Right cardiac atrium (tissue), 5 donors: Measurements from ENCODE around the gene METTL3. TPM values are rescaled to one million over a fixed set of nuclear protein-coding genes. Genes with fewer than 3 reads are reported as not detected.

ENCODE experiments used
- ATAC-seq, 2 donors: fragments of 200-7000 bp; cut with Tn5 transposase; one replicate each; pipeline versions ENCODE4 v1.8.0 to v1.9.1; 2020; ENCODE audit warnings: moderate library complexity in 2 of 2, mild to moderate bottlenecking in 1 of 2
- DNase-seq, 3 donors: peaks; one replicate each; pipeline ENCODE4 v3.0.0-alpha.2; 2020
- H3K27ac ChIP-seq: one replicate; pipeline ENCODE4 v1.5.1; 2013; ENCODE audit warnings: mild to moderate bottlenecking, low read length, control low read depth, moderate library complexity
- H3K27me3 ChIP-seq: one replicate; pipeline ENCODE4 v1.6.1; 2013; ENCODE audit not compliant: control insufficient read depth, insufficient read depth
- H3K4me1 ChIP-seq: one replicate; pipeline ENCODE4 v1.6.1; 2013; ENCODE audit warnings: low read length; ENCODE audit not compliant: control insufficient read depth, insufficient read depth
- H3K4me3 ChIP-seq: one replicate; pipeline ENCODE4 v1.5.1; 2013; ENCODE audit warnings: low read length, control low read depth
- H3K9me3 ChIP-seq: one replicate; pipeline ENCODE4 v1.6.1; 2013; ENCODE audit warnings: low read length; ENCODE audit not compliant: control insufficient read depth
- WGBS: extraction: QIAGEN DNeasy Blood & Tissue Kit; methylation state at CpG from one replicate; pipeline ENCODE4 v1.1.7; 2013; 5-methylcytosine and 5-hydroxymethylcytosine counted together
- intact Hi-C, 4 donors: fragments of 100-400 bp; cut with DNase I; formaldehyde crosslinking; loops; one replicate each; pipeline versions ENCODE4 v1.11.0 to v1.14.0; 2022 to 2023
- polyA plus RNA-seq: library from polyadenylated mRNA; stranded (reverse); fragments of 200-250 nt; gene quantifications from one replicate; pipeline ENCODE4 v1.2.3, GENCODE V29; 2013
- total RNA-seq, 4 donors: library from RNA; stranded (reverse); fragmentation: NEBNext Ultra II Directional; extraction: Animal tissue kit (Norgen Biotek cat#: 25700); gene quantifications; one replicate each; pipeline ENCODE4 v1.2.1, GENCODE V29; 2021
- donor health status: healthy with polysubstance abuse.
- donor health status: DM: no; HTN: yes; CAD: no.
- donor health status: DM: no; HTN: no; CAD: no.
- donor health status: DM: no; HTN: yes; CAD: no; lungs with severe emphysema.
- donor health status: DM: yes; HTN: yes; CAD: no.

METTL3 gene
- total and polyA plus RNA-seq, 5 donors: 25.5 to 30.3 (median 27.9) TPM

DNA sequence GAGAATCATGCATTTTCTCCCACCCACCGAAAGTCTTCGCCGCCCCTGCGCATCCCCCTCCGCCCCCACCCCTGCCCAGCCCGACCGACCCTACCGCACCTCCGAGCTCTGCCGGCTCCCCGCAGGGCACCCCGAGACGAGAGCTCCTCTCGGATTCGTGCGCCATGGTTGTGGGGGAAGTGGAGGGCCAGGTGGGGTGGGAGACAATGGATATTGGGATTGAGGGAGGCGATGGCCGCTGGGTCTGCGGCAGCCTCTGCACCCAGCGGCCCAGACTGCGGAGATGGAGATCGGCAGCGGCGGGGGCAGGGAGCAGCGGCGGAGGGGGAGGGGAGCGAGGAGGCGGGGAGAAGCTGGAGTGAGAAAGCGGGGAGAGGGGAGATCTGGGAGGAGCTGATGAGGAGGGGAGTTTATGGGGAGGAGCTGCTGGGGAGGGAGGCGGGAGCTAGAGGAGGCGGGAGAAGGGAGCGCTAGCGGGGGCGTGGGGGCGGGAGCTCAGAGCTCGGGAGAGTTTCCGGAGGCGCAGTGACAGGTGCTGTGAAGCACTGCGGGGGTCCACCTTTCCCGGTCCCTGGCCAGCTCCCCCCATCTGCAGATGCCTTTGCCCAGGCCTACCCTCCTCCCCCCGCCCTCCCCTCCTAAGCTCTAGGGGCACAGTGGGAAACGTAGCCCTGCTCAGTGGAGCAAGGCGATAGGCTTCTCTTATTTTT lies 15.0 kb upstream of the METTL3 start, which contains the start of gene SALL2:
TSS of gene SALL2 (minus strand) at position 385 of the 710 bp plus-strand sequence. CDS start at position 166, 219 bp downstream.
- intact Hi-C loops: no loop called here
- no peaks in the 10 kb centered on the region for H3K9me3 ChIP-seq
- no peaks in the 10 kb centered on the region for H3K27me3 ChIP-seq
- peak; percentile 72 to 90 (median 88) for DNase-seq
- H3K4me3 ChIP-seq: peak within 1 kb of the TSS; percentile 98
- peaks cover 4% of the 10 kb centered on the region for H3K4me1 ChIP-seq
- ATAC-seq: peak; percentile 94
- under 1% methylated on average over 43 of the region's 43 CpGs for WGBS
- peak within 1 kb of the TSS; percentile 42 for H3K27ac ChIP-seq

DNA sequence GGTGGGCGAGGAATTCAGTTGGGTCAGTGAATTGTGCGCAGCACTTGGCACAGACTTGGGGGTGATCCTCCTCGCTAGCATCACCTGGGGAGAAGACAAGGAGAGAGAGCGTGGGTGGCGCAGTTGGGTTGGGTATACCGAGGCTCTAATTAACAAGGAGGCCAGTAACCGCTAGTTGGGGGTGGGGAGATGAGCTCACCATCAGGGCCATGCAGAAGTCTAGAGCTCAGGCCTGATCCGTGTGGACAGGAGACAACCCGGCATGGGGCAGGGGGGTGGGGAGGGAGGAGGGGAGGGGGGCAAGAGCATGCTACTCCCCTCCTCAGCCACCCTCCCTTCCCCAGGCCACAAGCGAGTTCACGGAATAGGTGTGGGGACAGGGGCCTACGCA lies 14.4 kb upstream of the METTL3 start:
- no peaks in the 10 kb centered on the region for H3K9me3 ChIP-seq
- H3K27me3 ChIP-seq: no peaks in the 10 kb centered on the region
- 24% methylated on average over 12 of the region's 12 CpGs for WGBS
- no peak for DNase-seq
- peaks cover 4% of the 10 kb centered on the region for H3K4me1 ChIP-seq
- peak; percentile 52 to 56 for ATAC-seq
- intact Hi-C loops: no loop called here
- H3K4me3 ChIP-seq: peak overlapping the region; percentile 98
- H3K27ac ChIP-seq: peak overlapping the region; percentile 37

DNA sequence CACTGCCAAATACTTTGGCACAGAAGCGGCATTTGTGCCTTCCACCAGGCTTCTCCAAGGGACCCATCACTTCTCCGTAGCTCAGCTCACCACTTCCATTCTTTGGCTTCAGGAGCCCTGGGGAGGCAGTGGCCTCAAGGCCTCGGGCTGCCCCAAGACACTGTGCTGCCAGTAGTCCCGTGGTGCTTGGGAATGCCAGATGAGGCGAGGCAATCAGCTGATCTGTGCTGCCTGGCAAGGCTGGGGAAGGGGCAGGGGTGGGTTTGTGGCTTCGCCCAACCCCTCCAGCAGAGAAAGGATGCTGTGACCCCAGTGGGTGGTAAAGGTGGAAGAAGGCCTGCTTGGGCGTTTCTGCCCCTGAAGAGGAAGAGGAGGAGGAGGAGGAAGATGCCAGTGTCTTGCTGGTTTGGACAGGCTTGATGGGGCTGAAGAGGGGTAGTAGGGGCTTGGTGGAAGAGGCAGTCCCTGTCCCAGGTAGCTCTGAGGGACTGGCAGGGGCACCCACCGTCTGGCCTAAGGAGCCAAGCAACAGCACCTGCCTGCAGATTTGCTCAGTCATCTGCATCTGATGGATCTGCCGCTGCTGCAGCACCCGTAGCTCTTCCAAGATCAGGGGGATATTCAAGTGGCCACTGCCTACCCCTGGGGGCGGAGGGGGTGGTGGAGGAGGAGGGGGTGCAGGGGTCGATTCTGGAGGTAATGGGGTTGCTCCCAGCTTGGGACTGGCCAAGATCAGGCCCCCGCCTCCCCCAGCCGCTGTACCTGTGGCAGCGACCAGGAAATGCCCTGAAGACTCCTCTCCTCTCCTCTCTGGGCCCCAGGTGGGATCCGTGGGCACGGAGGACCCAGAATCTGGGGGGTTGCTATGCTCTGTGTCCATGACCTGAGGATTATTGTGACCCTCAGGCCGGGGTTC lies 13.7 kb upstream of the METTL3 start:
- H3K4me3 ChIP-seq: peak overlapping the region; percentile 98
- ATAC-seq (no peak), DNase-seq (no peak)
- intact Hi-C loops: no loop called here
- 87% methylated on average over 18 of the region's 18 CpGs for WGBS
- no peak overlapping the region for H3K27ac ChIP-seq
- H3K4me1 ChIP-seq: peaks cover 4% of the 10 kb centered on the region
- no peaks in the 10 kb centered on the region for H3K27me3 ChIP-seq
- H3K9me3 ChIP-seq: no peaks in the 10 kb centered on the region

DNA sequence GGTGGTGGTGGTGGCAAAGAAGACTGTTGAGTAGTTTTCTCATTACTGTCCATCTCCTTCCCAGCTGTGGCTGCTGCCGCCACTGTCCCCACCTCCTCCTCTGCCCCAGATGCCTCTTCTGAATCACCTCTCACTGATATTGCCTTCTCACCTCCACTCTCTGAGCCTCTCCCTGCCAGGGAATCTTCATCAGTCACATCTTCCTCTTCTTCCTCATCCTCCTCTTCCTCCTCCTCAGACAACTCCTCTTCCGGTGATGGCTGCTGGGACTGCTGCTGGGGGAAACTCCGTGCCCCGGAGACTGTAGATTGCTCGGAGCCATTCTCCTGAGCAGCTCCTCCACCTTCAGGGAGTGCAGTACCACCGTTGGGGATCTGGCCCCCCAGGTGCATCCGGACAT lies 12.1 kb upstream of the METTL3 start:
- 78% methylated on average over 7 of the region's 7 CpGs for WGBS
- H3K4me1 ChIP-seq: peaks cover 4% of the 10 kb centered on the region
- H3K27me3 ChIP-seq: no peaks in the 10 kb centered on the region
- no peaks in the 10 kb centered on the region for H3K9me3 ChIP-seq
- no peak for DNase-seq
- H3K4me3 ChIP-seq: no peak overlapping the region
- intact Hi-C loops: no loop called here
- no peak for ATAC-seq
- H3K27ac ChIP-seq: no peak overlapping the region

DNA sequence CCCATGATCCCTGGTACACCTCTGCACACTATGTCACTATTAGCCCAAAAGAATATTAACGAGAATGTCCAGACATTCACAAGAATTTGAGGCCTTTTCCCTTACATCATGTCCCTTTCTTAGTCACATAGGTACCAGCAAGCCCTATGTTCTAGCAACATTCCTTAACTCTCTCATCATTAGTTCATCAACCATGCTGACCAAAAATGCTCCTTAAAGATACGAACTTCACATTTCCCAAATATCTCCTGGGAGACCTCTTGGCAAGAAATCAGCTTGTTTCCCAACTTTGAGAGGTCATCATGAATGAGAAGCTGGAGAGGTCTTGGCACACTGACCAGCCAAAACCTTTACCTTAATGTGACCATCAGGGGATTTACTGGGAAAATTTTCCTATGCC lies 10.4 kb upstream of the METTL3 start:
- peaks cover 4% of the 10 kb centered on the region for H3K4me1 ChIP-seq
- 74% methylated on average over 2 of the region's 2 CpGs for WGBS

DNA sequence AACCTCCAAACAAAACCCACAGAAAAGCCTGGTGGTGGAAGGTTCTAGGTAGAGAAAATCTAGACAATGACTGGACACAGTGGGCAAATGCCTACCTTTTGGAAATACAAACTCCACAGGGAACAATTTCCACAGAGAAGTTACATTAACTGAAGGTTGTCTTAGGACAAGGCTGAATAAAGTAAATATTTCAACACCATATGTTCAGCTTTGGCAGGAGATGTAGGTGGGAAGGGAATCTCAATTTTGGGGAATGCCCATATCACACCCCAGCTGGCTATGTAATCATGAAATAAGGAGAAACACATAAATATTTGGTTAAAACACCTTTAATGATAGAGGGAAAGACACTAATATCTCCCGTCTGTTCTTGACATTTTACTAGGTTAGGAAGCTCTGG lies 9.6 kb upstream of the METTL3 start:
- Histone ChIP-seq H3K4me1 (peaks cover 4% of the 10 kb centered on the region), H3K27ac (no peak overlapping the region), H3K4me3 (no peak overlapping the region), H3K9me3 (no peaks in the 10 kb centered on the region), H3K27me3 (no peaks in the 10 kb centered on the region)
- DNase-seq (no peak), ATAC-seq (no peak)
- WGBS: 80% methylated on average over 1 of the region's 1 CpG
- intact Hi-C loops: no loop called here

More for the DNA sequence above, 10.4 kb upstream of the METTL3 start:
- Histone ChIP-seq H3K9me3 (no peaks in the 10 kb centered on the region), H3K27me3 (no peaks in the 10 kb centered on the region), H3K4me3 (no peak overlapping the region), H3K27ac (no peak overlapping the region)
- ATAC-seq (no peak), DNase-seq (no peak)
- intact Hi-C loops: no loop called here

DNA sequence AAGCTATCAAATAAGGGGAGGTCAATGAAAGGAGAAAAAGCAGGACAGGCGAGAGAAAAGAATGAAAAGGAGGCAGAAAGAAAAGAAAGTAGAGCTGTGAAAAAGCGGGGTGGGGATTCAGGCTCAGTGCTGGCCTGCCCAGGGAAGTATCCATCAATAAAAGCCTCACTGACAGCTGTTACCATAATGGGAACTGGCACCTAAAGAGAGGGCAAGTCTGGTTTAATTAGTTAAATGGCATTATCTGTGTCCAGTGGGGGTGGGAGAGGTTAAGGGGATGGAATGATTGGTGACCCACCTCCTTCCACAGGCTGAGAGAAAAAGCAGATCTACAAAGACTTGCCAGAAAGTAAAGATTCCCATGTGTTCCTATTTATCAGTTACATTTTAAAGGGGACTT lies 7.6 kb upstream of the METTL3 start:
- ATAC-seq: no peak
- no peak overlapping the region for H3K4me3 ChIP-seq
- WGBS: 78% methylated on average over 2 of the region's 2 CpGs
- H3K9me3 ChIP-seq: no peaks in the 10 kb centered on the region
- H3K27me3 ChIP-seq: no peaks in the 10 kb centered on the region
- H3K4me1 ChIP-seq: no peaks in the 10 kb centered on the region
- intact Hi-C loops: no loop called here
- DNase-seq: no peak
- H3K27ac ChIP-seq: no peak overlapping the region

DNA sequence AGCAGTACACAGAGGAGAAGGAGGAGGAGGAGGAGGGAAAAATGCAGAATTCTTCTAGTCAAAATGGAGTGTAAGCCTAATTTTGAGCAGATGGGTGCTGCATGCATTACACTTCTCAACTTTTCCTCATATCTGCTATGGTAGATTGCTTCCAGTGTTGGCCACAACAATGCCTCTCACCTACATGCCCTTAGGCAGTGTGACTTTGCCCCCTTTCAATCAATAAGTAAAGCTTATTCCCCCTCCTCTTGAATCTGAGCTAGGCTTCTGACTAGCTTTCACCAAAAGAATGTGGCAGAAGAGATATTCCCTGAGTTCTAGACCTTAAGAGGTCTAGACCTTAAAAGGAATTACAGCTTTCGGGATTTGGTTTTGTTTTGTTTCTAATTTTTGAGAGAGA lies 3.2 kb upstream of the METTL3 start:
- Histone ChIP-seq H3K27me3 (no peaks in the 10 kb centered on the region), H3K9me3 (no peaks in the 10 kb centered on the region), H3K27ac (no peak overlapping the region), H3K4me3 (no peak overlapping the region), H3K4me1 (no peaks in the 10 kb centered on the region)
- WGBS: 93% methylated on average over 1 of the region's 1 CpG
- intact Hi-C loops: no loop called here
- no peak for DNase-seq
- ATAC-seq: no peak

DNA sequence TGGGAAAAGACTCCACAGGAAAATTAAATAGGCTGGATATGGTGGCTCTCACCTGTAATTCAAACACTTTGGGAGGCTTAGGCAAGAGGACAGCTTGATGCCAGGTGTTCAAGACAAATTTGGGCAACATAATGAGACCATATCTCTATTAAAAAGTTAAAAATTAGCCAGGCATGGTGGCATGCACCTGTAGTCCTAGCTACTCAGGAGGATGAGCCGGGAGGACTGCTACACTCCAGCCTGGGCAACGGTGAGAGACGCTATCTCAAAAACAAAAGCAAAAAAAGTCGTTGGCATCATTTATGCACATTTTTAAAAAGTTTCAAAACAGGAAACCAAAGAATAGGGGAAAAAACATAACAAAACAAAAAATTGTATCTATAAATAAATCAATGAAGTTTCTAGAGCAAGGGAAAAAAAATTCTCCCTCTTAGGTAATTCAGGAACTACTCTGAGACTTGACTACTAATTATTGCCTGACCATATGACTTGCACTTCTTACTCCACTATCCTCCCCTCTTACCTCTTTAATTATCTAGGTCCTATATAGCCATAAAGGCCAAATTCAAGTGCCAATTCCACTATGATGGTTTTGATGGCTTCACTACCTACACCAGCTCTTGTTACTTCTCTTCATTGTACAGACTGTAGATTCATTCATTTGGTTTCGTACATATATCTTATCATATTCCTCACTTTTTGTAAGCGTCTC lies 1.6 kb downstream of the METTL3 start:
- Histone ChIP-seq H3K4me1 (no peaks in the 10 kb centered on the region), H3K27me3 (no peaks in the 10 kb centered on the region), H3K9me3 (no peaks in the 10 kb centered on the region), H3K4me3 (peak overlapping the region; percentile 66), H3K27ac (no peak overlapping the region)
- DNase-seq: no peak
- 78% methylated on average over 6 of the region's 6 CpGs for WGBS
- intact Hi-C loops: loop anchor here in 1 of 4 donors (10.0 kb wide), 1 partner anchor 45 kb away; no protein-coding TSS in a partner anchor
- no peak for ATAC-seq

DNA sequence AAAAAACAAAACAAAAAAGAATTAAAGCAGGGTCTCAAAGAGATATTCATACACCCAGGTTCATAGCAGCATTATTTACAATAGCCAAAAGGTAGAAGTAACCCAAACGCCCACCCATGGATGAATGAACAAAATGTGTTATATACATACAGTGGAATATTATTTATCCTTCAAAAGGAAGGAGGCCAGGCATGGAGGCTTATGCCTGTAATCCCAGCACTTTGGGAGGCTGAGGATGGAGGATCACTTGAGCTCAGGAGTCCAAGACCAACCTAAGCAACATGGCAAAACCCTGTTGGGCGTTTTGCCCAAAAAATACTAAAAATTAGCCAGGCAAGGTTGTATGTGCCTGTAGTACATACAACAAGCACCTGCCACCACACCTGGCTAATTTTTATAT lies 4.6 kb downstream of the METTL3 start:
- 91% methylated on average over 2 of the region's 2 CpGs for WGBS
- Histone ChIP-seq H3K27ac (no peak overlapping the region), H3K4me3 (no peak overlapping the region), H3K9me3 (no peaks in the 10 kb centered on the region), H3K4me1 (no peaks in the 10 kb centered on the region), H3K27me3 (no peaks in the 10 kb centered on the region)
- intact Hi-C loops: loop anchor here in 1 of 4 donors (10.0 kb wide), 1 partner anchor 48 kb away; no protein-coding TSS in a partner anchor
- ATAC-seq: no peak
- no peak for DNase-seq
